Neural crest cell (in vitro differentiated cells): ENCODE results near the gene RBPJ. TPM values are rescaled to one million over a fixed set of nuclear protein-coding genes. Genes with fewer than 3 reads are reported as not detected.

Source experiments
- DNase-seq: peaks from one replicate; pipeline ENCODE4 v3.0.0; 2021; ENCODE audit warnings: low read depth, mixed read lengths, low spot score
- H3K27ac Mint-ChIP-seq: one replicate; pipeline ENCODE4 v1.8.0; 2021; ENCODE audit warnings: mild to moderate bottlenecking, mixed read lengths; ENCODE audit not compliant: unreplicated experiment
- H3K27me3 Mint-ChIP-seq: 2 replicates; pipeline ENCODE4 v1.8.0; 2021; ENCODE audit warnings: low read depth, mild to moderate bottlenecking, mixed read lengths
- H3K36me3 Mint-ChIP-seq: 2 replicates; pipeline ENCODE4 v1.8.0; 2021; ENCODE audit warnings: low read depth, mild to moderate bottlenecking, mixed read lengths
- H3K4me1 Mint-ChIP-seq: 2 replicates; pipeline ENCODE4 v1.8.0; 2021; ENCODE audit warnings: mixed read lengths
- H3K4me3 Mint-ChIP-seq: one replicate; pipeline ENCODE4 v1.8.0; 2021; ENCODE audit warnings: mild to moderate bottlenecking, mixed read lengths
- H3K9me3 Mint-ChIP-seq: 2 replicates; pipeline ENCODE4 v1.8.0; 2021; ENCODE audit warnings: mixed read lengths
- total RNA-seq: library from RNA; stranded (reverse); gene quantifications from 2 replicates; pipeline ENCODE4 v1.2.1, GENCODE V29; 2021
- TF ChIP-seq, protein P1 (sequence below): fragments of 200-600 bp; sonication (generic); conservative IDR thresholded peaks from 2 replicates; pipeline ENCODE4 v1.5.0; 2021; ENCODE audit warnings: antibody characterized with exemption, mild to moderate bottlenecking

RBPJ gene
- total RNA-seq, 1 donor from 2014 or later = 76.4 TPM

DNA sequence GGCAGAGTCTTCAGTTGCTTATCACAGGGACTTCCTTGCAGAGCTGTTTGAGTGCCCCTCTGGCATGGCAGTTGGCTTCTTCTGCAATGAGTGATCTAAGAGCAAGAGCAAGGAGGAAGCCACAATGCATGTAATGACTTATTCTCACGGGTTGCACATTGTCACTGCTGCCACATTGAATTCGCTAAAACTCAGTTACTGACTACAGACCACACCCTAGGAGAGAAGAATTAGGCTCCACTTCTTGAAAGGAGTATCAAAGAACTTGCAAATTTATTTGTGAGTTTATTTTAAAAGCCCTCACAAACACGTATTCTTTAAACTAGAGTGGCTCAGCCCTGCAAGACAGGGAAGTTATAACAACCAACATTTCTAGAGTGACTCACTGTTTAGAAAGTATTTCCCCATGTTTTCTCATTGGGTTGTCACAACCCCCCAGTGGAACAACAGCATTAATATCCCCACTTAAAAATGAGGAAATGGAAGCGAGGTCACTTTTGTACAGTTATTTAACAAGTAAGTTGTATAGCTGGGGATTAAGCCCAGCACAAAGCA, 32.4 kb upstream of the RBPJ start:
- TF ChIP-seq, protein P1, sequence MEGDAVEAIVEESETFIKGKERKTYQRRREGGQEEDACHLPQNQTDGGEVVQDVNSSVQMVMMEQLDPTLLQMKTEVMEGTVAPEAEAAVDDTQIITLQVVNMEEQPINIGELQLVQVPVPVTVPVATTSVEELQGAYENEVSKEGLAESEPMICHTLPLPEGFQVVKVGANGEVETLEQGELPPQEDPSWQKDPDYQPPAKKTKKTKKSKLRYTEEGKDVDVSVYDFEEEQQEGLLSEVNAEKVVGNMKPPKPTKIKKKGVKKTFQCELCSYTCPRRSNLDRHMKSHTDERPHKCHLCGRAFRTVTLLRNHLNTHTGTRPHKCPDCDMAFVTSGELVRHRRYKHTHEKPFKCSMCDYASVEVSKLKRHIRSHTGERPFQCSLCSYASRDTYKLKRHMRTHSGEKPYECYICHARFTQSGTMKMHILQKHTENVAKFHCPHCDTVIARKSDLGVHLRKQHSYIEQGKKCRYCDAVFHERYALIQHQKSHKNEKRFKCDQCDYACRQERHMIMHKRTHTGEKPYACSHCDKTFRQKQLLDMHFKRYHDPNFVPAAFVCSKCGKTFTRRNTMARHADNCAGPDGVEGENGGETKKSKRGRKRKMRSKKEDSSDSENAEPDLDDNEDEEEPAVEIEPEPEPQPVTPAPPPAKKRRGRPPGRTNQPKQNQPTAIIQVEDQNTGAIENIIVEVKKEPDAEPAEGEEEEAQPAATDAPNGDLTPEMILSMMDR = no peak
- Mint-ChIP-seq H3K9me3 (no peaks in the 10 kb centered on the region), H3K36me3 (no peaks in the 10 kb centered on the region), H3K27ac (no peak overlapping the region), H3K4me1 (no peaks in the 10 kb centered on the region), H3K4me3 (no peak overlapping the region), H3K27me3 (no peaks in the 10 kb centered on the region)
- DNase-seq = no peak

DNA sequence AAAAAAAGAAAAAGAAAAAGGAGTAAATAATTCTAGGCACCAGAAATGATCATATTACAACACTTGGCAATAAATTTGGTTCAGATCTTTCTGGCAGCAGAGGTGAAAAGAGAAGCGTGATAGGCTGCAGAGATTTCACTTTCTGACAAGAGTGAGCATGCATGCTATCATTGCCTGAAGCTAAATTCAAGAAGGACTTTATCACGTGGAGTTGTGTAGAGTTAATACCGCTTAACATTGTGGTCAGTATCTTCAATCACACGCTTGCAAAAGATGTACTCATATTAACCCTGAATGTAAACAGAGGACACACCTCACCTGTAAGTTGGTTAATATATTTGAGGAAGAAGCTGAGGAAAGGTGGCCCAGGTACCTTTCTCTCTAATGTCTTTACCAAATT, 31.4 kb upstream of the RBPJ start:
- H3K9me3 Mint-ChIP-seq = no peaks in the 10 kb centered on the region
- no peaks in the 10 kb centered on the region for H3K27me3 Mint-ChIP-seq
- H3K4me1 Mint-ChIP-seq = no peaks in the 10 kb centered on the region
- no peaks in the 10 kb centered on the region for H3K36me3 Mint-ChIP-seq
- DNase-seq = no peak
- H3K4me3 Mint-ChIP-seq = no peak overlapping the region
- TF ChIP-seq, protein P1 = no peak
- no peak overlapping the region for H3K27ac Mint-ChIP-seq

DNA sequence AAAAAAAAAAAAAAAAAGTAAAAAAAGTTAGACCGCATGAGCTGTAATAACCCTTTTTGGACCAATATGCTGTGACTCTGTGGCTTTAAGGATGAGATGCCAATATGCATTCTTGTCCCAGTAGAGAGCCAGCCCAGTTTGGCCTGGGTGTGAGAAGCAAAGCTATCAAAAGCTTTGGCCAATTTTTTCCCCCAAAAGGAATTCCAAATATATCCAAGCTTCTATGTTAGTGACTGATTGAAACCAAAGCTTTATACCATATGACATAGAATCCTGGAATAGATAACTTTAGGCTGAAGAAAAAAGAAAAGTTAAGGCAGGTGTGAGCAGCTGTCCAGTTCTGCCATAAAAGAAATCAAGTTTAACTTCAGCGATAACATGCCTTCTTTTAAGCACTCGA, 30.5 kb upstream of the RBPJ start:
- Mint-ChIP-seq H3K4me1 (no peaks in the 10 kb centered on the region), H3K9me3 (no peaks in the 10 kb centered on the region), H3K36me3 (no peaks in the 10 kb centered on the region), H3K27me3 (no peaks in the 10 kb centered on the region), H3K27ac (no peak overlapping the region), H3K4me3 (no peak overlapping the region)
- DNase-seq = no peak
- TF ChIP-seq, protein P1 = no peak

DNA sequence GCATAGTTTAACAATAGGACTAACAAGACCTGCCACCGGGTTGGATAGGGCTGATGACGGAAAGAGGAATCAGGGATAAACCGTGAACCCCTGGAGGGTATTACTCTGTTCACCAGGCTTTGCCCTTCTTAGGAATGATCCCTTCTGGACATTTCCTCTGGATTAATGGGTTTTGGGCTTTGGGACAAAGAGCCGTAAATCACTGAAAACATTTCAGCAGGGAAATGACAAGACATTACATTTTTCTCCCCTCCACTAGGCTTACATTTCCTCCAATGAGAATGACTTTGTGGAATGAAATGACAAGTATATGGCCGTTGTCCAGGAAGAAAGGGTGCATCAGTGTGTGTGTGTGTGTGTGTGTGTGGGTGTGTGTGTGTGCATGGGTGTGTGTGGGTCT, 25.9 kb upstream of the RBPJ start:
- Mint-ChIP-seq H3K4me3 (no peak overlapping the region), H3K27ac (no peak overlapping the region), H3K4me1 (peaks cover 9% of the 10 kb centered on the region), H3K9me3 (no peaks in the 10 kb centered on the region), H3K36me3 (no peaks in the 10 kb centered on the region), H3K27me3 (no peaks in the 10 kb centered on the region)
- no peak for DNase-seq
- TF ChIP-seq, protein P1 = no peak

DNA sequence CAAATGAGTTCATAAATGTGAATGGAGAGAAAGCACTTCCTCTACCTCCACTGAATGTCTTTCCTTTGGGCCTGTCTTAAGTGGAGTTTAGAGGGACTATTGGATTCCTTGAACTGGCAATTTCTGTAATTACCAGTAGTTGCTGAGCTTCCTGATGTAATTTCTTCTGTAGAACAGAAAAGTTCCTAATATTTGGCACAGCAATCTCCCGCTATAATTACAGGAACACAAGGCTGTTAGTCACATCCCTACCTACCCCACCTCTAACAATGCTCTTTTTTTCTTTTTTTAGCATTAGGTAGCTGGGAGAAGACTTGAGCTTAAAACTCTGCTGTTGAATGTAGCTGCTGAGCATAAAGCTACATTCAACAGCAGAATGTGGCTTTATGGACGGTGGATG, 24.8 kb upstream of the RBPJ start:
- no peaks in the 10 kb centered on the region for H3K9me3 Mint-ChIP-seq
- TF ChIP-seq, protein P1 = no peak
- H3K27me3 Mint-ChIP-seq = no peaks in the 10 kb centered on the region
- no peak overlapping the region for H3K4me3 Mint-ChIP-seq
- H3K27ac Mint-ChIP-seq = no peak overlapping the region
- H3K4me1 Mint-ChIP-seq = peaks cover 15% of the 10 kb centered on the region
- DNase-seq = no peak
- H3K36me3 Mint-ChIP-seq = no peaks in the 10 kb centered on the region
